Loucy (cell line): ENCODE results near the gene GPC1.

Experiments used
- H2AFZ ChIP-seq: fragments of 200-600 bp; sonication (generic); 2 replicates; pipeline ENCODE4 v1.6.0; 2016; ENCODE audit warnings: antibody characterized with exemption, mild to moderate bottlenecking, low read length, moderate library complexity
- H3F3A ChIP-seq: fragments of 200-600 bp; 2 replicates; pipeline ENCODE4 v1.6.0; 2016; ENCODE audit warnings: antibody characterized with exemption, low read depth, mild to moderate bottlenecking
- H3K27me3 ChIP-seq: fragments of 200-600 bp; sonication (generic); 2 replicates; pipeline ENCODE4 v1.6.1; 2014; ENCODE audit warnings: low read length, mild to moderate bottlenecking; ENCODE audit not compliant: insufficient read depth, poor library complexity, severe bottlenecking
- H3K36me3 ChIP-seq: fragments of 200-600 bp; sonication (generic); 2 replicates; pipeline ENCODE4 v1.6.1; 2016; ENCODE audit warnings: low read length; ENCODE audit not compliant: insufficient read depth
- H3K4me1 ChIP-seq: fragments of 200-600 bp; sonication (generic); 2 replicates; pipeline ENCODE4 v1.5.1; 2014; ENCODE audit warnings: low read length, mild to moderate bottlenecking; ENCODE audit not compliant: insufficient read depth, poor library complexity, severe bottlenecking
- H3K4me2 ChIP-seq: fragments of 200-600 bp; sonication (generic); 2 replicates; pipeline ENCODE4 v1.6.0; 2014; ENCODE audit warnings: antibody characterized with exemption, low read length, low read depth, mild to moderate bottlenecking; ENCODE audit not compliant: poor library complexity, severe bottlenecking
- H3K4me3 ChIP-seq: fragments of 200-600 bp; sonication (generic); 2 replicates; pipeline ENCODE4 v1.5.1; 2014; ENCODE audit warnings: low read length, mild to moderate bottlenecking, mixed read lengths; ENCODE audit not compliant: poor library complexity, severe bottlenecking
- H3K79me2 ChIP-seq: fragments of 200-600 bp; sonication (generic); 2 replicates; pipeline ENCODE4 v1.6.1; 2014; ENCODE audit warnings: low read length; ENCODE audit not compliant: insufficient read depth
- H3K9ac ChIP-seq: fragments of 200-600 bp; sonication (generic); 2 replicates; pipeline ENCODE4 v1.6.0; 2014; ENCODE audit warnings: mild to moderate bottlenecking, low read depth, low read length, moderate library complexity; ENCODE audit not compliant: poor library complexity, severe bottlenecking
- H3K9me2 ChIP-seq: fragments of 200-600 bp; sonication (generic); replicated peaks from 2 replicates; pipeline ENCODE4 v1.6.1; 2016; ENCODE audit warnings: low read depth, low read length, mixed read lengths
- H3K9me3 ChIP-seq: fragments of 200-600 bp; sonication (generic); 2 replicates; pipeline ENCODE4 v1.6.1; 2014; ENCODE audit warnings: mild to moderate bottlenecking, antibody characterized with exemption, low read length, low read depth; ENCODE audit not compliant: insufficient read depth
- H4K20me1 ChIP-seq: fragments of 200-600 bp; sonication (generic); 2 replicates; pipeline ENCODE4 v1.6.0; 2014; ENCODE audit warnings: antibody characterized with exemption, low read length, mild to moderate bottlenecking; ENCODE audit not compliant: insufficient read depth, poor library complexity, severe bottlenecking
- EZH2phosphoT487 ChIP-seq: fragments of 200-600 bp; IDR thresholded peaks from 2 replicates; pipeline ENCODE4 v1.6.1; 2018; ENCODE audit warnings: antibody characterized with exemption, mild to moderate bottlenecking, moderate library complexity, borderline replicate concordance
- TF ChIP-seq, protein P1 (sequence below): fragments of 200-600 bp; sonication (generic); conservative IDR thresholded peaks from 2 replicates; pipeline ENCODE4 v1.5.1; 2014; ENCODE audit warnings: mild to moderate bottlenecking, antibody characterized with exemption, low read length

GPC1 gene

DNA sequence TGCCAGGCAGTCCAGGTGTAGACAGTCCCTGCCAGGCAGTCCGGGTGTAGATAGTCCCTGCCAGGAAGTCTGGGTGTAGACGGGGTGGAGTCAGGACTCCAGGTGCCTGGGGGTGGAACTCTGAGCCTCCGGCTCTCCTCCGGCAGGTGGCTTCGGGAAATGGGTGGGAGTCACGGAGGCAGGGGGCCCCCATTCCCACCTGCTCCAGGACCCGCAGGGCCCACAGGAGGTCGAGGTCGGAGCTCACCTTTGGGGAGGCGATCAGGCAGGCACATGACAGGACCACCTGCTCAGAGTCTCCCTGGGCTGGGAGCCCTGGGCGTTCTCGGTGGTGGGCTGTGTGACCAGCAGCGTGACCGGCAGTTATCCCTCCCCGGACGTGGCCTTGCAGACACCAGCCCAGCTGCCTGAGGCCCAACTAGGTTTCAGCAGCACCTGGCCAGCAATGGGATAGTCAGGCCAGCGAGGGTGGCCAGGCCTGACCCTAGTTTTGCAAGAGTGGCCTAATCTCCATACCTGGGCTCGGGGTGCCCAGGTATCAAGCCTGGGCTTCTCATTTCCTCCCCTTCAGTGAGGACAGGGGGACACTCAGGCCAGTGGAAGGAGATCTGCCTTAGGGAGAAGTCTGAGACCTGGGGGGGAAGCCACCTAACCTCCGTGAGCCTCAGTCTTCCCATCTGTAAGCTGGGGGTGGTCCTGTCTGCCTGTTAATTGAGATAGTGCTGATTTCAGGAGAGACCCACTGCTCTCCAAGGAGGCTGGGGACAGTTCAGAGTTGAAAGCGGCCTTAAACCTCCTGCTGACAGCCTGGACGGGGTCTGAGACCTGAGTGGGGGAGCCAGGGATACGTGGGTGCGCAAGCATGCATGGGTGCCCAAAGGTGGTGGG is 13.2 kb downstream of the GPC1 start:
- Histone ChIP-seq H3K4me1 (no peaks in the 10 kb centered on the region), H3K9ac (no peak overlapping the region), H3K4me2 (no peak overlapping the region), H4K20me1 (no peaks in the 10 kb centered on the region), H3K4me3 (no peak overlapping the region), H3K79me2 (no peaks in the 10 kb centered on the region), H3K36me3 (no peaks in the 10 kb centered on the region), H3K9me2 (no peaks in the 10 kb centered on the region), H3K27me3 (no peaks in the 10 kb centered on the region), H3F3A (no peaks in the 10 kb centered on the region), H3K9me3 (no peaks in the 10 kb centered on the region), H2AFZ (no peak overlapping the region)
- TF ChIP-seq, protein P1, sequence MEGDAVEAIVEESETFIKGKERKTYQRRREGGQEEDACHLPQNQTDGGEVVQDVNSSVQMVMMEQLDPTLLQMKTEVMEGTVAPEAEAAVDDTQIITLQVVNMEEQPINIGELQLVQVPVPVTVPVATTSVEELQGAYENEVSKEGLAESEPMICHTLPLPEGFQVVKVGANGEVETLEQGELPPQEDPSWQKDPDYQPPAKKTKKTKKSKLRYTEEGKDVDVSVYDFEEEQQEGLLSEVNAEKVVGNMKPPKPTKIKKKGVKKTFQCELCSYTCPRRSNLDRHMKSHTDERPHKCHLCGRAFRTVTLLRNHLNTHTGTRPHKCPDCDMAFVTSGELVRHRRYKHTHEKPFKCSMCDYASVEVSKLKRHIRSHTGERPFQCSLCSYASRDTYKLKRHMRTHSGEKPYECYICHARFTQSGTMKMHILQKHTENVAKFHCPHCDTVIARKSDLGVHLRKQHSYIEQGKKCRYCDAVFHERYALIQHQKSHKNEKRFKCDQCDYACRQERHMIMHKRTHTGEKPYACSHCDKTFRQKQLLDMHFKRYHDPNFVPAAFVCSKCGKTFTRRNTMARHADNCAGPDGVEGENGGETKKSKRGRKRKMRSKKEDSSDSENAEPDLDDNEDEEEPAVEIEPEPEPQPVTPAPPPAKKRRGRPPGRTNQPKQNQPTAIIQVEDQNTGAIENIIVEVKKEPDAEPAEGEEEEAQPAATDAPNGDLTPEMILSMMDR = no peak
- no peak for TF ChIP-seq EZH2phosphoT487

DNA sequence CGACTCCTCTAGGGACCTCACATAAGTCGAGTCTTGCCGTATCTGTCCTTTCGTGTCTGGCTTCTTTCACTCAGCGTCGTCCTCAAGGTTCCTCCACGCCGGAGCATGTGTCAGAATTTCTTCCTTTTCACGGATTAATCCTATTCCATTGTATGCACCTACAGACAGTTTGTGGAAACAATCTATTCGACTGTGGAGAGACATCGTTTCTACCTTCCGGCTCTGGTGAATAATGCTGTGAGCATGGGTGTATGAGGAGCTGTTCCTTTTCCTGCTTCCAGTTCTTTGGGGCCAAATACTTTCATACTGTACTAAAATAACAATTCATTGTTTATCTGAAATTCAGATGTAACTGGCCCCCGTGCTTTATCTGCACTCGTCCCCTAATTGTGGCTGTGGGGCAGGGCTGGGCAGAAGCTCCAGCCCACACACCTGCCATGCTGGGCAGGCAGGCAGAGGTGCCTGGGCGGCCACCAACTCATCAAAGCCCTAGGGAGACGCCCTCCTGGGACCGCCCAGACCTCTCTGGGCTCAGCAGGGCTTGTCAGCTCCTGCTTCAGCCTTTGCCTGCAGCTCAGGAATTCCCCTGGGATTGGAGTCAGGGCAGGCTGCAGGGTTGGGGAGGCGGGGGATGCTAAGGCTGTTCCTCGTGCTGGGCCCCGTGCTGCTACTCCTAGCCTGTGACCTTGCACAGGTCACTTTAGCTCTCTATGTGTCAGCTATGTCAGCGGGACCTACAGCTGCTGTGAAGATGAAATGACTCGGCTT is 14.5 kb downstream of the GPC1 start:
- Histone ChIP-seq H3K79me2 (no peaks in the 10 kb centered on the region), H3K4me1 (no peaks in the 10 kb centered on the region), H4K20me1 (no peaks in the 10 kb centered on the region), H3K27me3 (no peaks in the 10 kb centered on the region), H3K4me3 (no peak overlapping the region), H3K9ac (no peak overlapping the region), H3K9me2 (no peaks in the 10 kb centered on the region), H3K4me2 (no peak overlapping the region), H3K9me3 (no peaks in the 10 kb centered on the region), H3F3A (no peaks in the 10 kb centered on the region), H2AFZ (no peak overlapping the region), H3K36me3 (no peaks in the 10 kb centered on the region)
- TF ChIP-seq EZH2phosphoT487 = no peak
- TF ChIP-seq, protein P1 = no peak

DNA sequence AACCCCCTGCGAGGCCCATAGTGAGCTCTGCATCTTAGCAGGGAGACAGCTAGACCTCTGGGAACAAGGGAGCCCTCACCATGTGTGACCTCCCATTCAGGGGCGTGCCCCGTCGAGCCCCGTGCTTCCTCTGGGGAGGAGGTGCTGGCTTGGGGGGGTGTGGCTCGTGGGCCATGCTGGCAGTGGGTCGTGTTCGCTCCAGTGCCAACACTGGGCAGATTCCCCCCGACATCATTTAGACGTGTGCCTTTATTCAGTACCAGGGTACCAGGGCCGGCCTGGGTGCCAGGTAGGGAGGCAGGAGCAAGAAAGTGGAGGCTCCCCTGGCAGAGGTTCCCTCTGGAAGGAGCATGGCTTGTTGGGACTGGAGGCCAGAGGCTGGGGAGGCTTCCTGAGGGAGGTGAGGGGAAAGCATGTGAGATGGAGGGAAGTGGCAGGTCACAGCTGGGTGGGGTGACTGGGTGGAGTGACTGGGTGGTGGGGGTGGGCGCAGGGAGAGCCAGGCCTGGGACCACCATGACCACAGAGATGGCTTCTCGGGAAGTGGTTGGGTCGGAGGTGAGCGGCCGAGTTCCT is 15.2 kb downstream of the GPC1 start:
- H4K20me1 ChIP-seq = no peaks in the 10 kb centered on the region
- no peak overlapping the region for H3K9ac ChIP-seq
- no peaks in the 10 kb centered on the region for H3K4me1 ChIP-seq
- H3K36me3 ChIP-seq = no peaks in the 10 kb centered on the region
- H3K9me2 ChIP-seq = no peaks in the 10 kb centered on the region
- H3K4me2 ChIP-seq = no peak overlapping the region
- H3F3A ChIP-seq = no peaks in the 10 kb centered on the region
- TF ChIP-seq, protein P1 = no peak
- no peak for TF ChIP-seq EZH2phosphoT487
- H3K27me3 ChIP-seq = no peaks in the 10 kb centered on the region
- no peak overlapping the region for H3K4me3 ChIP-seq
- no peaks in the 10 kb centered on the region for H3K79me2 ChIP-seq
- H2AFZ ChIP-seq = no peak overlapping the region
- no peaks in the 10 kb centered on the region for H3K9me3 ChIP-seq
